ENCODE measurements around the gene HADHA.

DNA sequence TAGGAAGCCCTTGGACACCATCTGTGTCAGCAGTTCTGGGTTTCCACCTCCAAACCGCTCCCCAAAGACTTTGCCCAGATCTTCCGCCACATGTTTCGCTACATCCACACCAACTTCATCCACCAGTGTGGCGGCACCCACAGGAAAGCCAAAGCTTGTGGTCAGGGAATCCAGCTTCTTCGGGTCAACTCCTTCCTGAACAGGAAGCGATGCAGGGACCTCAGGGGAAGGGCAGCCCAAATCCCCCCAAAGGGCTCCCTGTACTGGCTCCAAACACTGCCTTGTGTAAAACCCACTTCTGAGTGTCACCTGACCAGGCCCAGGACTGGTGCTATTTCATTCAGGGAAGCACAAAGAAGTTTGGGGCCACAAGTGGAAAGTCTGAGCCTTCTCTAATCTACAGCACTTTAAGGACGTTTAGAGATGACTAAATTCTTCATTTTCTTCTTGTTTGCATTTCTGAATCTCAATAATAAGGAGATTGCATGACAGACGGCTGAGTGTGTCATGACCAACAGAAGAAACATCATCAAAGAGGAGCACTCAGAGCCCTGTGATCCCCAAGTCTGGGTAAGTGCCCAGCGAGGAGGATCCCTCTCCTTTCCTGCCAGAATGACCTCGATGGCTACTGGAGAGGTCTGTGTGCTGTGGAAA, 50.7 kb downstream of the HADHA start:
- TF ChIP-seq, protein P1, sequence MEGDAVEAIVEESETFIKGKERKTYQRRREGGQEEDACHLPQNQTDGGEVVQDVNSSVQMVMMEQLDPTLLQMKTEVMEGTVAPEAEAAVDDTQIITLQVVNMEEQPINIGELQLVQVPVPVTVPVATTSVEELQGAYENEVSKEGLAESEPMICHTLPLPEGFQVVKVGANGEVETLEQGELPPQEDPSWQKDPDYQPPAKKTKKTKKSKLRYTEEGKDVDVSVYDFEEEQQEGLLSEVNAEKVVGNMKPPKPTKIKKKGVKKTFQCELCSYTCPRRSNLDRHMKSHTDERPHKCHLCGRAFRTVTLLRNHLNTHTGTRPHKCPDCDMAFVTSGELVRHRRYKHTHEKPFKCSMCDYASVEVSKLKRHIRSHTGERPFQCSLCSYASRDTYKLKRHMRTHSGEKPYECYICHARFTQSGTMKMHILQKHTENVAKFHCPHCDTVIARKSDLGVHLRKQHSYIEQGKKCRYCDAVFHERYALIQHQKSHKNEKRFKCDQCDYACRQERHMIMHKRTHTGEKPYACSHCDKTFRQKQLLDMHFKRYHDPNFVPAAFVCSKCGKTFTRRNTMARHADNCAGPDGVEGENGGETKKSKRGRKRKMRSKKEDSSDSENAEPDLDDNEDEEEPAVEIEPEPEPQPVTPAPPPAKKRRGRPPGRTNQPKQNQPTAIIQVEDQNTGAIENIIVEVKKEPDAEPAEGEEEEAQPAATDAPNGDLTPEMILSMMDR (IDR thresholded peaks at IDR 0.05), result no peak
- no peak for TF ChIP-seq POLR2A (IDR thresholded peaks at IDR 0.05)

Data from heart left ventricle (tissue), 13 donors.